GM18502 (cell line): ENCODE measurements around the gene RAB44.
"Not testable (repeated sequence)": the region's sequence is repeated elsewhere in the genome, so short reads cannot be mapped to it uniquely, and the experiment has no call there.

Source experiments
- ATAC-seq: cut with Tn5 transposase; IDR thresholded peaks from one replicate; pipeline ENCODE4 v1.9.1; 2021; ENCODE audit warnings: mild to moderate bottlenecking; ENCODE audit not compliant: unreplicated experiment, poor library complexity

The RAB44 gene, protein sequence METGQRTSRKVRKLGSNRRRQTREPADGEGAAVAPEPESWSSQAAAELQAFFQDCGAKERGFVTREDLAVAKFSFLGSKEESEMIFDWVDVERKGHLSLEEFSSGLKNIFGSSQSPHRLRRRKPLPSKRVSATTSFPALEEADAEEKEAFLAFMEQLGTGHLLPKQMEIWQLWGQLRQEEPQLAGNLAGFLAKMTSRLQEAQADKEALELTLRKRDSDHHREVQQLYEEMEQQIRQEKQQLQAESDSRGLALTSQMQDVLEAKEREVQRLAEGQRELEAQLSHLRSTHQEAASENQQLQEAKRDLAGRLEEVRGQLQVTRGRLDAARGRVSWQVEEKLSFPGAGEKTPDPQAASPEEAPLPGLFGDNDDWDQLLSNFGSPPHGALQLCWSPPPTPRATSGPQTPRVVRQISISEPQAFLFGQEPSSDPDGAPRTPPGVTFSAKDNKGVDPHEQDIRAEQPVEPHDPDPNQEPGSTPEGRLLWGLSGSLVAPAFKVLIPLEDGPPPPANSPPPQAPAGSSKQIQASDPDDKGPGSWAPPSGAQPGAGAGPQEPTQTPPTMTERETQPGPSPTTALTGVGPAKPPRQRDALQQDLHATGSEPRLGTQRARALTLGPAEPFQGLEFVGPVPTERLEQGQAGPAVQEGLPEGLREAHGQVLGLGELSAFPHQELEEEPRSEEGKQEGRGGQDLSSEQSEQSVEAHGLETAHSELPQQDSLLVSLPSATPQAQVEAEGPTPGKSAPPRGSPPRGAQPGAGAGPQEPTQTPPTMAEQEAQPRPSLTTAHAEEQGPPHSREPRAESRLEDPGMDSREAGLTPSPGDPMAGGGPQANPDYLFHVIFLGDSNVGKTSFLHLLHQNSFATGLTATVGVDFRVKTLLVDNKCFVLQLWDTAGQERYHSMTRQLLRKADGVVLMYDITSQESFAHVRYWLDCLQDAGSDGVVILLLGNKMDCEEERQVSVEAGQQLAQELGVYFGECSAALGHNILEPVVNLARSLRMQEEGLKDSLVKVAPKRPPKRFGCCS

DNA sequence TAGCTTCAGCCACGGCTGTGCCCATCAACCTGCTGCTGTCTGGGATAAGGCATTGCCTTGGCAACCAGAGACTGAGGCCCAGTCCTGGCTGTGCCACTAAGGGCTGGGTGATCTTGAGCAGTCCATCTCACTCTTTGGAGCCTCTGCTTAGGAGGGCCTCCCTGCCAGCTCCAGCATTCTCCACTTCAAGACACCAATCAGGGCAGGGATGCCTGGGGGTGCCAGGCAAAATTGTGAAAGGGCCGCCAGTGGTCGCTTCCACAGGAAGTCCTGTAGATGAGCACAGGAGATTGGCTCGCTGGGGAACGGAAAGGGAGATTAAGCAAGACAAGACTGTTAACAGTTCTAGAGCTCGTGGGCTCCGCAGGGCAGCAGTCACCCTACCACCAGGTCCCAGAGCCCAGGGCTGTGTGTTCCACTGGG, at the start of gene RAB44:
TSS of gene RAB44 (plus strand) at position 346 of the 423 bp plus-strand sequence. CDS start 6,410 bp downstream, outside the sequence.
- ATAC-seq = no peak

DNA sequence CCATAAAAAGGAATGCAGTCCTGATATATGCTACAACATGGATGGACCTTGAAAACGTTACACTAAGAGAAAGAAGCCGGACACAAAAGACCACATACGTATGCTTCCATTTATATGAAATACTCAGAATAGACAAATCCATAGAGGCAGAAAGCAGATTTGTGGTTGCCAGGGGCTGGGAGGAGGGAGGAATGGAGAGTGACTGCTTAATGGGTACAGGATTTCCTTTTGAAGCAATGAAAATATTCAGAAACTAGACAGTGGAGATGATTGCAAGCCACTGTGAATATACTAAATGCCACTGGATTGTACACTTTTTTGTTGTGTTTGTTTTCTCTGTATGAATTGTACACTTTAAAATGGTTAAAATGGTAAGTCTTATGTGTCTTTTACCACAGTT, 48.5 kb upstream of the RAB44 start:
- ATAC-seq = no peak

DNA sequence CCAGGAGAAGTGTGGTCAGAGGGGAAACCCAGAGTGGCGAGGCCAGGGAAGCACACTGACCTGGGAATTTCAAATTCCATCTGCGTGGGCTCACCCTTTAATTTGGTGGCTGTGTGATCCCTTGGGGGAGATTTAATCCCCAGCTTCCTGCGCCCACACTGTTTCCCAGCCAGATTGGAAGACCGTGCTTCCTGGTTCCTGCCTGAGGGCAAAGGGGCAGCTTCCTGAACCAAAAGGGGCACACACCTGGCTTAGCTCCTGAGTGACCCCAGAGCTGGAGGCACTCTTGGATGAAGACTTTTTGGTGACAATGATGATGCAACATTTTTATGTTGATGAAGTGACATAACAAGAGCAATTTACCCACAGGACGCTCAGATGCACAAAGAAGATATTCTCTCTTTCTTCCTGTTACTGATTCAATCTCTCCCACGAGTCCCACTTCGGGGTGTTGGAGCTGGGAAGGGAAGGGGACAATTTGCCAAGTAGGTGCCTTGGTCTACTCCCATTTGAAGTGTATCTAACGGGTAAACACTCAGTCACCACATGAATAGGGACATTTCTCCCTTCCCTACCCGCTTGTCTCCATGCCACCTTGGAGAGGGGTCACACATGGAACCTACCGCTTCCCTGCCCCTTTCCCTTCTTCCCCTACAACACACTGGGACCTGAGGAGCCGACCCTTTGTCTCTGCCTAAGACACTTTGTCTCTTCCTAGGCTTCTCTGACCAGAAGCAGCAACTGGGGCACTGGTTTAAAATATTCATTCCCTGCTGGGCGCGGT, 47.7 kb upstream of the RAB44 start:
- no peak for ATAC-seq

DNA sequence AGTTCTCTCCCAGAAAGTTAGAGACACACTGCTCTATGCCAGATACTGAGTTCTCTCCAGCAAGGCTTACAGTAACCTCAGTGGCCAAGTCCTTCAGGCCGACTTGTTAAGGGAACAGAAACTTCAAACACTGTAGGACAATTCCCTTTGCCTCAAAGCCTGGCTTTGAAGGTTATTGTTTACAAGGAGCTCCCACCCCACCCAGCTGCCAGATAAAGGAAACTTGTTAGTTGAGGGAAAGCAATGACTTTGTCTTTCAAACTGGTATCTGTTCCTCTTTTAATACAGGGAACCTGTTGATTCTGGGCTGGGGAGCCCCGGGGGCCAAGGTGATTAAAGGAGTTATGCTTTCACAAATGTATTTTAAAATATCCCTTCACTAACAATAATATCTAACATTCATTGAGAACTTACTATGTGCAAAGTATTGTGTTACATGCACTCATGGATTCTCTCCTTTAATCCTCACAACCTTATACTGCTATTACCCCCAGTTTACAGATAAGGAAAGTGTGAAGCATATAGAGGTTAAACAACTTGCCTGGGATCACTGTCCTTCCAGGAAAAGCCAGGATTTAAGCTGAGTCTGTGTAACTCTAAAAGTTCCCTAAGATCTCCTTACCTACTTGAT, 46.7 kb upstream of the RAB44 start:
- ATAC-seq = peak; percentile 59

DNA sequence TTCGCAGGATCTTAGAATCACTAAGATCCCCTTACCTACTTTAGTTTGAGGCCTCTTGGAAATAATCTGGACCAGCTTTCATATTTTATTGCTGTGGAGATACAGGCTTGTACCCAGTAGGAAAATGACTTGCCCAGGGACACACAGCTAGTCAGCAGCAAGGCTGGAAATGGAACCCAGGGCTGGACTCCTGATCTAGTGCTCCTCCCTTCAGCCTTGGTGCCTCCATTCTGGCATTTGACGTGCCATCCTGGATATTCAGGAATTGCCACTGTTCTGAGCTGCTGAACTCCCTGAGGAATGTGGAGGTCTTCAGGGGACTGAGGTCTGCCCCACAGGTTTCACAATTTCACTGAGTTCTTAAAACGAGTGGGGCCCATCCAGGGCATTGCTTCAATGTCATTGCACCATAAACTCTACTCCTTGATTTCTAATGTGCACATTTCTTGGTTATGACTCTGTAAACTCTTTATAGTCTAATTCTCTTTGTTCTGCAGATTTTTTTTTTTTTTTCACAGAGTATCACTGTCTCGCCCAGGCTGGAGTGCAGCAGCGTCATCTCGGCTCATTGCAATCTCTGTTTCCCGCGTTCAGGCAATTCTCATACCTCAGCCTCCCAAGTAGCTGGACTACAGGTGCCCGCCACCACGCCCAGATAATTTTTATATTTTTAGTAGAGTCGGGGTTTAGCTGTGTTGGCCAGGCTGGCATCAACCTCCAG, 45.8 kb upstream of the RAB44 start:
- no peak for ATAC-seq

DNA sequence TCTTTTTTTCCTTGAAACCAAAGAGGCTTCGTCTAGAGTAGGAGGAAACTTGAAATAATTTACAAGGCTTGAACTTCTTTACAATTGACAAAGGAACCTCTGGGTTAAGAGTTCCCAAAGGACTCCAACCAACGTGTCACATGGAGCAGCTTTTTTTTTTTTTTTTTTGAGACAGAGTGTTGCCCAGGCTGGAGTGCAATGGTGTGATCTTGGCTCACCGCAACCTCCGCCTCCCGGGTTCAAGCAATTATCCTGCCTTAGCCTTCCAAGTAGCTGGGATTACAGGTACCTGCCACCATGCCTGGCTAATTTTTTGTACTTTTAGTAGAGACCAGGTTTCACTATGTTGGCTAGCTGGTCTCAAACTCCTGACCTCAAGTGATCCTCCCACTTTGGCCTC, 43.2 kb upstream of the RAB44 start:
- not testable (repeated sequence) for ATAC-seq

DNA sequence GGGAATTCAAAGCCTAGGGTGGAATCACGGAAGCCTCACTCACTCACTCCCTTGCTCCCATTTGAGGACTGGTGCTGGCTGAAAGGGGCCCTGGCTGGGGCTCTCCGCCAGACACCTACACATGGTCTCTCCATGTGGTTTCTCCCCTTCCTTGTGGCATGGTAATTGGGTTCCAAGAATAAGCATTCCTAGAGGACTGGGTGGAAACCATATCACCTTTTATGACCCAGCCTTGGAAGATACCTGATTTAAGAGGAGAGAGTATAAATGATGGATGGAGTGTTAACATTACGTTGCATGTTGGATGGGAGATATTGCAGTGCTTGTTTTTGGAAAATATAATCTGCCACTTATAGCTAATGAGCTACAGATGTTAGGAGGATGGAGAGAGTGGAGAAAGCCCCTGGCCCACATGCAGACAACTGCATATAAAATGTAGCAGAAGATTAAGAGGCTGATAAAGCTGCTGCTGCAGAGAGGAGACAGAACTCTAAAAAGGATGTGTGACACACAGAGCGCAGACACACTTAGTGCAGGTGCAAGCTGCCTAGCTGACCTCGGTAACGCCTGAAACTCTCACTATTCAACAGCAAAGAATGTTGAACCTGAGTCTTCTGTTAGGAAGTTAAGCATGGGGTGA, 42.4 kb upstream of the RAB44 start:
- no peak for ATAC-seq

DNA sequence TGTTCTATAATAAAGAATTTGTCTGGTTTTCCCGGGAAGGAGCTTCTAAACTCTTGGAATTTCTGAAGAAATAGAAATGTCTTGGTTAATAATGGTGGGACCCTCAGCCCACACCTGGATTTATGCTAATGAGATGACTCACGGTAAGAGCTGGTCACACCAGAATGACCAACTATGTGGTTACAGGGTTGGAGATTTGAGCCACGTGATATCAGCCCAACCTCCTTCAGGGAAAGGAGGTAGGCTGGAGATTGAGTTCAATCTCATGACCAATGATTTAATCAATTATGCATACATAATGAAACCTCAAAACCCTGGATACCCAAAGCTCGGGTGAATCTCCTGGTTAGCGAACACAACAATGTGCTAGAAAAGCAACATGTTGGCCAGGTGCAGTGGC, 41.2 kb upstream of the RAB44 start:
- no peak for ATAC-seq

DNA sequence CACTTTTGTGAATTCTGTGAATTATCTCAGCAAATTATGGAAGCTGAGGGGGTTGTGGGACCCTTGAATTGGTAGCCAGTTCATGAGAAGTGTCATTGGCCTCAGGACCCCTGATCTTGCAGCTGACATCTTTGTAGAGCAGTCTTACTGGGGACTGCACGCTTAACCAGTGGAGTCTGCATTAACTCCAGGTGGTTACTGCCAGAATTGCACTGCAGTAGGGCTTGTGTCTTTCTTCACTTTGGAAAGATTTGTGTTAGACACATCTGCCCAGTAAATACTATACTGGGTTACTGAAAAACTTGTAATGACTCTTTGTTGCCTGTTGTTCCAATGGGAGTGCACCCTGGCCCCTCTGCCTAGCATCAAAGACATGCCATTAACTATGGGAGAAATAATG, 40.4 kb upstream of the RAB44 start:
- no peak for ATAC-seq

DNA sequence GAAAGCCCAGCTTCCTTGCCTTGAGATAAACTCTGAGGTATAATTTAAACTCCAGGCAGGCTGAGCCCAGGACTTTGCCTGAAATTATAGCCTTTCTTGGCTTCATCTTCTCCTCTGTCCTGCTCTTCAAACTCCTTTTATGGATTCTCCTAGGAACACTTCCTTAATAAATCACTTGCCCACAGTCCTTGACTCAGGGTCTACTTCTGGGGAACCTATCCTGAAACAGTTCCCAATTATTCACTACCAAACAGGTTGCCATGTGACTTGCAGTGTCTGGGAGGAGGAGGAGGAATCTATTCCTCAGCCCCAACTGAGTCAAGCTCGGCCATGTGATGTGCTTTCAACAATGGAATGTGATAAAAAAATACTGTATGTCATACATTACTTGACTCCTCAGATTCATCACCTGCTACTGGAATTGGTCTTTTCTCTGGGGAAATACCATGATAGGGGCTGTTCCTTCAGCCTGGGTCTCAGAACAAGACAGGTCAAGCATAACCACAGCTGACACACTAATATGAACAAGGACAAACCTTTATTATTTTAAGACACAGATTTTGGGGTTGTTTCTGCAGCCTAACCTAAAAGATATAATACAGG, 39.6 kb upstream of the RAB44 start:
- ATAC-seq = no peak

DNA sequence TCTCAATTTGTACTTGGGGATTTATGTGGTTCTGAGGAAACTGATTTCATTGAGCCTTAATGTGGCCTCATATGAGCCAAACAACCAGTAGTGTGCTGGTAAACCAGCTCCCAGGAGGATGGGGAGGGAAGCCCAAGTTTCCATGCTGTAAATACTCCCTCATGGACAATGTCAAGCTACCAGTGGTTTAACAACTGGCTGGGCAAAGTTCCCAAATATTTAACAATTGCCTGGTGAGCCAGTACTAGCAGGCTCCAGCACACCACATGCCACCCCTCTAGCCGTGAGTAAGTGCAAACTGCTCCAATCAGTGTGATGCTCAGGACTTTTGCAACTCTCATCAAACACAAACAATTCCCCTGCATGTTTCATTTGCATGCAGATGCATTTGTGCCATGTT, 38.4 kb upstream of the RAB44 start:
- ATAC-seq = no peak

DNA sequence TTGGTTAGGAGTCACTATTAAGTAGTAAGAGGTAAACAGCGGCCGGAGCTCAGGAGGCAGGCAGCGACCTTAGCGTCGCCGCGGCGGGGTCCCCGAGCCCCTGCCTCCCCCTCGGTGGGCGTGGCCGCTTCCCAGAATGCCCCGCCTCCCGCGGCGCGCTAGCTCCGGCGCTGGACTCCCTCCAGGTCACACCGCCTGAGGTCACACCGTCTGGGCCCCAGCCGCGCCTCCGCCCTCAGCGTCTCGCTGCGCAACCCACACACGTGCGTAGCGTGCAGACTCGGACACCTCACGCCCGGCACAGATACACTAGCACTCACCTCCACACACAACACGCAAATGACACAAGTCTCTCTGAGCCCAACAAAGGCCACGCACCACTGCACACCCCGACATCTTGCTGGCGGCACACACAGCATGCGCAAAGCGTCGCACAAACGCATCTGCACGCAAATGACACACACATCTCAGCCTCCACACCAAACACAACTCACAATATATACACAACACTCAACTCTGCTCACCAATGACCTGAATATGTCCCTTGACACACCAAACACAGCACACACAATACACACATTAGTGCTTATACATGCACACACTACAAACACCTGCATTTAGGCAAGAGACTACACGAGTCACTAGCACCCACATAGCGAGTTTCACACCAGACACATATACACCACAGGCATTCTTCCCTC, 36.7 kb upstream of the RAB44 start:
- no peak for ATAC-seq

DNA sequence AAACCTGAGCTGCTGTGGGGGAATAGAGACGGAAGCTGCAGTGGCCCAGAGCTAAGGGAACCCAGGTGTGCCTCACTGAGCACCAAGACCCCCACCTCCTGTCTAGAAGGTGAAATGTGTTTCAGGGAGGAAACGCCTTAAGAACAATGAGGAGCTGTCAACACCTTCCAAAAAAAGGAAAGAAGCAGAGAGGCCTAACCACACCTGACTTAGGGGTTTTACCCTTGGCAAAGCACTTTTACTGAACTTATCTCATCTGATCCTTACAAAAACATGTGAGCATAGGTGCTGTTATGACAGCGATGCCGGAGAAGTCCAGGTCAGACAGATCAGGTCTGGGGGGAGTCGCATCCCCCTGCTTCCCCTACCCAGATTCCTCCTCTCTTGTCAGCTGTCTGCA, 35.2 kb upstream of the RAB44 start:
- no peak for ATAC-seq

DNA sequence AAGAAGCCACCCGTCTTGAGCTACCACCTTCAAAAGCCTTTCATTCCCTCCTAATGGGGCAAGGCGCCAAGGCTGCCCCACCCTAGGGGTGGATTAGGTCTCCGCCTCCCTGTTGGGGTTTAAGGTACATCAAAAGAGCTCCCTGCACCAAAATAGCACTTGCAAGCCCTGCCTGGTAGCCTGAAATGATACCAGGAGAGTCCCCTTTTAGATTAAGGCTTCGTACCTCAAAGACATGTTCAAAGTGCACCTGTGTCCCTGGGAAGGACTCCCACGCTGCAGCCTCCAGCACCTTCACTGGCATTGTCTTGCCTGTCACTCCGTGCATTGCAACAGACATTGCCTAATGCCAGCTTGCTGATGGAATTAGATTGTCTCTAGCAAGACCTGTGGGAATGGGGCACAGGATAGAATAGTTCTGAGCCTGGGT, 34.8 kb upstream of the RAB44 start:
- ATAC-seq = no peak

DNA sequence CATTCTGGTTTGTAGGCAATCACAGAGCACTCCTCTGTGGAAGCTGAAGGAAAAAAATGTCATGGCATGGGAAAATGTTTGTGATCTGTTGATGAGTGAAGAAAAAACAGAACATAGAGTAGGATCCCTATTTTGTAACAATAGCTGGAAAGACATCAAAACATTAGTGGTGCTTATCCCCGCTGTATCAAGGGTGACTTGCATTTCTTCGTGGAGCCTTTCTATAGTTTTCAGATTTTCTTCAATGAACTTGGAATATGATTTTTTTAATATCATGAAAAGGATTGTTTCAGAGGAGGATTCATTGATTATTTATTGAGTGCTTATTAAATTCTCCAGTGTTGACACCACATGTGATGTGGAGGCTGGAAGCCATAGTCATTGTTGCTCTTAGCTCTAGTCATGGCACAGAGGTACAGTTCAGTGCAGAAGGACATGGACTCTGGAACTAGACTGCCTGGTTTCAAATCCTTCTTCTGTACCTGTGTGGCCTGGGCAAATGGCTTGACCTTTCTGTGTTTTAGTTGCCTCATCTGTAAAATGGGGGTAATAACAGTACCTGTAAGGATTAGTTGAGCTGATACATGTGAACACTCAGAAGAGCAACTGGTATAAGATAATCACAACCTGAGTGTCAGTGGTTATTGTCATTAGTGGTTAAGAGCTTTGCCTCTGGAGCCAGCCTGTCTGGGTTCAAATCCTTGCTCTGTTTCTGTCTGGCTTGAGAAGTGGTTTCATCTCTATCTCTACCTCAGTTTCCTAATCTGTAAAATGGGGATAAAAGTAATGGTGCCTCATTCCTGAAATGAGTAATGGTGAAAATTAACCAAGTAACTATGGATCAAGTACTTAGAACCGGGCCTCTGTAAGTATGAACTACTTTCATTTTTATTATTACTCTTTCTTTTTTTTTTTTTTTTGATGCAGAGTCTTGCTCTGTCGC, 33.9 kb upstream of the RAB44 start:
- ATAC-seq = no peak

DNA sequence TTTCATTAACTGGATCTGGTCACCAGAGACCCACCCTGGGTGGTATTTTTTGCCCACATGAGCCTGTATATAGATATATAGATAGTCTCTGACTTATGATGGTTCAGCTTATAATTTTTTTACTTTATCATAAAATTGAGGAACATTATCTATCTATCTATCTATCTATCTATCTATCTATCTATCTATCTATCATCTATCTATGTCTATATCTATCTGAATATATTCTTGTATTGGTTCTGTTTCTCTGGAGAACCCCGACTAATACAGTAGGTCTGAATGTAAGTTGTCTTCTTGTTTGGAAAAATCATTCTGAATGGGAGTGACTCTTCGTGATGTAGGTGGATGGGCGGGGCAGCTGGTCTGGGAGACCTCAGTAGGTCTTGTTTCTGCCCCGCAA, 32.4 kb upstream of the RAB44 start:
- no peak for ATAC-seq

DNA sequence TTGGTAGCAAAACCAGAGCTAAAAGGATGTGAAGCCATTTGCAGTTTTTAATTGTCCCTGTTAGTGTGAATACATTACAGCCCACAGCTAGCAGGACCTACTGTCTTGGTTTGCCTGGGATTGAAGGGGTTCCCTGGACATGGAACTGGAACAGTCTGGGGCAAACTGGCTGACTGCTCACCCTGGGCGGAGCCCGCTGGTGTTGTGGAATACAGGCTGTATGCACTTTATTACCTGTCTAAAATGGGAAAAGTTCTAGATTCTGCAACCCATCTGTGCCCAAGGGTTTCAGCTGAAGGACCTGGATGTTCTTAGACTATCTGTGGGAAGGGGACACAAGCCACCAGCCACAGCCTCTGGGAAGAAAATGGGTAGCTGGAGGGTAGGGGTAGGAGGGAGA, 31.3 kb upstream of the RAB44 start:
- ATAC-seq = no peak
